NCI-H128 (cell line): ENCODE results near the gene CHD6.

ENCODE experiments used
- DNase-seq: peaks from one replicate; lab custom pipeline; 2025; ENCODE audit not compliant: unreplicated experiment; lab: John Stamatoyannopoulos, UW

Gene CHD6

GRCh38 chr20:41623625-41624375, 5.6 kb upstream of the CHD6 start:
- DNase-seq = no peak

- DNase-seq = no peak
Observed at GRCh38 chr20:41622584-41622983, 4.4 kb upstream of the CHD6 start.

GRCh38 chr20:41621971-41622370, 3.8 kb upstream of the CHD6 start:
- no peak for DNase-seq

GRCh38 chr20:41621421-41621820, 3.2 kb upstream of the CHD6 start:
- no peak for DNase-seq

- DNase-seq = no peak
Observed at GRCh38 chr20:41619360-41620100, 1.4 kb upstream of the CHD6 start.

- no peak for DNase-seq
Observed at GRCh38 chr20:41618807-41619311, 682 bp upstream of the CHD6 start.

- DNase-seq = no peak
Observed at GRCh38 chr20:41617059-41617901, 897 bp downstream of the CHD6 start.

- no peak for DNase-seq
Observed at GRCh38 chr20:41616228-41616627, 1.9 kb downstream of the CHD6 start.

- DNase-seq = no peak
Observed at GRCh38 chr20:41615676-41616075, 2.5 kb downstream of the CHD6 start.

- no peak for DNase-seq
Observed at GRCh38 chr20:41615110-41615509, 3.1 kb downstream of the CHD6 start.

- DNase-seq = no peak
Observed at GRCh38 chr20:41613321-41613720, 4.9 kb downstream of the CHD6 start.

GRCh38 chr20:41609474-41609873, 8.7 kb downstream of the CHD6 start:
- no peak for DNase-seq

- DNase-seq = no peak
Observed at GRCh38 chr20:41608606-41609005, 9.6 kb downstream of the CHD6 start.

- no peak for DNase-seq
Observed at GRCh38 chr20:41607791-41608190, 10.4 kb downstream of the CHD6 start.

- no peak for DNase-seq
Observed at GRCh38 chr20:41604002-41604401, 14.2 kb downstream of the CHD6 start.

GRCh38 chr20:41601742-41602141, 16.4 kb downstream of the CHD6 start:
- no peak for DNase-seq

- no peak for DNase-seq
Observed at GRCh38 chr20:41600926-41601631, 17.1 kb downstream of the CHD6 start.

- no peak for DNase-seq
Observed at GRCh38 chr20:41599699-41600104, 18.5 kb downstream of the CHD6 start.

- no peak for DNase-seq
Observed at GRCh38 chr20:41598719-41599118, 19.5 kb downstream of the CHD6 start.

GRCh38 chr20:41594514-41595322, 23.5 kb downstream of the CHD6 start:
- no peak for DNase-seq
